Small intestine (tissue), 7 donors: Measurements from ENCODE around the gene RHOT2. TPM values are rescaled to one million over a fixed set of nuclear protein-coding genes. Genes with fewer than 3 reads are reported as not detected.

ENCODE experiments used
- DNase-seq, 2 donors: peaks; one replicate each; pipeline versions ENCODE4 v3.0.0 to v3.0.0-alpha.2; 2013
- FAIRE-seq: peaks from 2 replicates; lab custom pipeline; 2012; peaks lifted over from hg19 to GRCh38; lab: Jason Lieb, UNC
- H3K27ac ChIP-seq, 3 donors: one replicate each; pipeline ENCODE4 v1.5.1; 2013; ENCODE audit warnings: low read length in 2 of 3, mild to moderate bottlenecking in 2 of 3, control low read depth in 1 of 3, inconsistent platforms in 1 of 3, low read depth in 1 of 3, moderate library complexity in 1 of 3
- H3K27me3 ChIP-seq, 3 donors: one replicate each; pipeline ENCODE4 v1.6.1; 2013; ENCODE audit warnings: low read length in 3 of 3, inconsistent platforms in 1 of 3; ENCODE audit not compliant: control insufficient read depth in 3 of 3, insufficient read depth in 3 of 3
- H3K36me3 ChIP-seq, 3 donors: one replicate each; pipeline ENCODE4 v1.6.1; 2013; ENCODE audit warnings: low read length in 3 of 3, inconsistent platforms in 1 of 3, low read depth in 1 of 3, mild to moderate bottlenecking in 1 of 3, moderate library complexity in 1 of 3; ENCODE audit not compliant: control insufficient read depth in 3 of 3, insufficient read depth in 2 of 3
- H3K4me1 ChIP-seq, 3 donors: one replicate each; pipeline ENCODE4 v1.6.1; 2013; ENCODE audit warnings: low read length in 2 of 3, inconsistent platforms in 1 of 3, low read depth in 1 of 3, mild to moderate bottlenecking in 1 of 3, moderate library complexity in 1 of 3; ENCODE audit not compliant: control insufficient read depth in 3 of 3, insufficient read depth in 2 of 3
- H3K4me3 ChIP-seq, 3 donors: one replicate each; pipeline ENCODE4 v1.5.1; 2013; ENCODE audit warnings: low read length in 3 of 3, control low read depth in 1 of 3, inconsistent platforms in 1 of 3, low read depth in 1 of 3, mild to moderate bottlenecking in 1 of 3, moderate library complexity in 1 of 3
- H3K9me3 ChIP-seq, 2 donors: one replicate each; pipeline ENCODE4 v1.6.1; 2013; ENCODE audit warnings: low read depth in 1 of 2, low read length in 1 of 2; ENCODE audit not compliant: control insufficient read depth in 2 of 2, insufficient read depth in 1 of 2
- WGBS, 3 donors: extraction: QIAGEN DNeasy Blood & Tissue Kit; methylation state at CpG; one replicate each; pipeline ENCODE4 v1.1.7; 2013; 5-methylcytosine and 5-hydroxymethylcytosine counted together
- polyA plus RNA-seq, 4 donors: library from polyadenylated mRNA; stranded (reverse) in 3 of 4; unstranded in 1 of 4; fragments of 200-250 nt in 3 of 4; fragments of 120-200 nt in 1 of 4; gene quantifications; one replicate each; pipeline versions ENCODE4 v1.2.1 to v1.2.3, GENCODE V29; 2013
- donor health status: healthy with polysubstance abuse.
- donor health status: control.
- donor health status: control.
- donor health status: Bipolar disorder and iron deficiency.
- donor health status: healthy.

The RHOT2 gene
- polyA plus RNA-seq, 4 donors, result 89.3 to 207 (median 159) TPM

DNA sequence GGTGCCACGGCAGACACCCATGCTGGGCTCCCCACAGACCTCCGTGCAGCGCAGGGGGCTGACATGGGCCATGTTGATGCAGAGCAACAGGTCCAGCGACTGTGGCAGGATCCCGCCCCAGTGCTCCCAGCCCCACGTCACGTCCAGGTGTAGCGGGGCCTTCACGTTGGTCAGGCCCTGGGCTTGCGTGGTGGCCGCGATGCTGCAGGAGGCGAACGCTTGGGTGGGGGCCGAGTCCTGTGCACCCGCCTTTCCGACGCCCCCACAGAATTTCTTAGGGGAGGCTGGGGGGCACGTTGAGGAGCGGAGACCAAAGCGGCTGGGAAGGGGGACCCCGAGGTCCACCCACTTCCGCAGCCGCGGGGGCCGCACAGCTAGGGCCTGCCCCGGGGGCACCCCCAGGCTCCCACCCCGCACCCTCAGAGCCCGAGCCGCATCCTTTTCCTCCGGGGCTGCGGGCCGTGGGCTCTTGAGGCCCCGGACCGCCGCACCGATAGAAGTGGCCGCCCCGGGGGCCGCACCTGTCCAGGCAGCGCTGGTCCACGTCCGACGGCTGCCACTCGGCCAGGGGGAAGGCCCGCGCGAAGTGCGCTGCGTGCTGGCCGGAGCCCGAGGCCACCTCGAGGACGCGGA is 32.2 kb upstream of the RHOT2 start:
- Histone ChIP-seq H3K27ac (peak overlapping the region; percentile 52 to 98 (median 96)), H3K4me3 (peak overlapping the region; percentile 51 to 74 (median 72)), H3K36me3 (peaks cover 0 to 22% (median 0%) of the 10 kb centered on the region in 3 donors), H3K4me1 (peaks cover 0 to 33% (median 3%) of the 10 kb centered on the region in 3 donors), H3K27me3 (no peaks in the 10 kb centered on the region), H3K9me3 (no peaks in the 10 kb centered on the region)
- DNase-seq (peak in 1 of 2 donors; percentile 38), FAIRE-seq (no peak)
- WGBS, 3 donors, result 2 to 4% (median 2%) methylated on average over 39 to 55 of the region's 55 CpGs

DNA sequence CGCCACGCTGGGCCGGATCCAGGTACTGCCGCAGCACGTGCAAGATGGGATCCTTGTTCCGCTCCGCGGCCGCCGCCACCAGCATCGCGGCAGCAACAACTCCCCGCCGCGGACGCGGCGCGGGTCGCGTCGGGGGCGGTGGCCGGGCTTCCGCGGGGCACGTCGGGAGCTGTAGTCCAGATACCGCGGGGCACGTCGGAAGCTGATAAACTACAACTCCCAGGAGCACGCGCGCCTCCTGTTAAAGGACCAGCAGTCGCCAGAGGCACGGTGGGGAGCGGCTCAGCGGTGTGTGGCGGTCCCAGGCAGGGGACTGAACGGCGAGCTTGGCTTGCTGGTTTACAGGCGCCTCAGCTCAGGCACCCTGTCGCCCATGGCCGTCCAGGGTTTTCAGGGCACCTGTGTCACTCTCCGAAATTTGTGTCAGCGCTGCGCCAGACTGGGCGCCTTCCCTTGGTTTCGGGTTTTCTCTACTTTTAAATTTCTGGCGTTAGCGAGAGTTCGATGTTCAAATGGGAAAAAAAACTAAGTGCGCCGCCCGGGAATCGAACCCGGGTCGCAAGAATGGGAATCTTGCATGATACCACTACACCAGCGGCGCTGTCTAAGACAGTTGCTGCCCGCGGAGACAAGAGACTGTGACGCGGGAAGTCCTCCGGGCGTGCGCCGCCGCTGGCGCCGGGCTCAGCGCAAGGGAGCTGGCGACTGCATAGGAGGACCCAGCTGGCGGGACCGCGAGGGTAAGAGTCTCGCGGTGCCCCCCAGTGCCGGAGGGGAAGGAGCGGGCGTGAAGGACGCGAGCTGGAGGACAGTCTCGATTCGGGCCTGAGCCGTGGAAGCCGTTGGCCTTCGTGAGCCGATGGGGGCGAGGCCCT is 31.5 kb upstream of the RHOT2 start, which contains the start of gene METTL26:
METTL26 (minus strand) TSS at position 100 of the 875 bp plus-strand sequence; CDS start at position 85, 15 bp downstream.
- H3K4me1 ChIP-seq, result peaks cover 0 to 30% (median 0%) of the 10 kb centered on the region in 3 donors
- H3K4me3 ChIP-seq, result peak within 1 kb of the TSS; percentile 51 to 74 (median 72)
- peak; percentile 96 for DNase-seq
- peaks cover 0 to 22% (median 0%) of the 10 kb centered on the region in 3 donors for H3K36me3 ChIP-seq
- 0% methylated on average over 76 to 91 of the region's 91 CpGs for whole genome bisulfite sequencing, 3 donors
- peak within 1 kb of the TSS; percentile 96 to 98 (median 96) for H3K27ac ChIP-seq
- H3K27me3 ChIP-seq, result no peaks in the 10 kb centered on the region
- H3K9me3 ChIP-seq, result no peaks in the 10 kb centered on the region
- no peak for FAIRE-seq

DNA sequence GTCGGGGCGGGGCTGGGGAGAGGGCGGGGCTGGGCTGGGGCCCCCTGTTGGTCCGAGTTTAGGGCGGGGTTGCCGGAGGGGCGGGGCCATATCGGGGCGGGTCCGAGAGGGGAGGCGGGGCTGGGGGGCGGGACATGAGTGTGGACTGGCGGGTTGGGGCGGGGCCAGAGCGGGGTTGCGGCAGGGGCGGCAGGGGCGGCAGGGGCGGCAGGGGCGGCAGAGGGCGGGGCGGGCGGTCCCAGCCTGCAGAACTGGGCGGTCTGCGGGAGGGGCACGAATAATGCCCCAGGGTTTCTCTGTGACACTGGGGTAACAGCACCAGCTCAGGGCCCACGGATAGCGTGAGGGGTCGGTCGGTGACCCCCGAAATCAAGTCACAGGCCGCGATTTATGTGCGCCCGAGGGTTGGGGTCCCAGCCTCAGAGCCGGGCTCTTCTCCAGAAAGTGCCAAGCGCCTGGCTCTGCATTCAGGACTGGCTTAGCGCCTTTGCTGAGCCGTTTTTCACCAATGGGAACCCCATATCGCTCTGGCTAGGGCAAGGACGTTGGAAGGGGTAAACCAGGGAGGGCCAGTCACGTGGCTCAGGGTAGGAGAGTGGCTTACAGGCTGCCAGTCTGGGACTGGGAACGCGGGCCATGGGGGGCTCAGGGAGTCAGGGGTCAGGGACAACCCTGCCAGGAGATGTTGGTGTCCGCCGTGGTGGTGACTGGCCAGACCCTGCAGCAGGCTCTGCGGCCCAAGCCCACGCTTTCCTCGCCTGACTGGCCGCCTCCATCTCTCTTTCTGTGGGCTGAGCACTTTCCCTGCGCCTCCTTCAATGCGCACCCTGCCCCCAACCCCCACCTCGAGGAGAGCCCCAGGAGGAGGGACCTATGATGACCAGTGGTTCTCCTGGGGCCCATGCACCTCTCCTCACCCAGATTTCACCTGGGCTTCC is 30.6 kb upstream of the RHOT2 start:
- no peaks in the 10 kb centered on the region for H3K9me3 ChIP-seq
- peak overlapping the region in 2 of 3 donors; percentile 96 to 98 for H3K27ac ChIP-seq
- DNase-seq, result peak; percentile 50 to 89
- FAIRE-seq, result no peak
- H3K36me3 ChIP-seq, result peaks cover 0 to 21% (median 0%) of the 10 kb centered on the region in 3 donors
- WGBS, 3 donors, result 14 to 16% (median 15%) methylated on average over 32 to 53 of the region's 53 CpGs
- peak overlapping the region; percentile 29 to 74 (median 72) for H3K4me3 ChIP-seq
- no peaks in the 10 kb centered on the region for H3K27me3 ChIP-seq
- H3K4me1 ChIP-seq, result peaks cover 0 to 30% (median 0%) of the 10 kb centered on the region in 3 donors

DNA sequence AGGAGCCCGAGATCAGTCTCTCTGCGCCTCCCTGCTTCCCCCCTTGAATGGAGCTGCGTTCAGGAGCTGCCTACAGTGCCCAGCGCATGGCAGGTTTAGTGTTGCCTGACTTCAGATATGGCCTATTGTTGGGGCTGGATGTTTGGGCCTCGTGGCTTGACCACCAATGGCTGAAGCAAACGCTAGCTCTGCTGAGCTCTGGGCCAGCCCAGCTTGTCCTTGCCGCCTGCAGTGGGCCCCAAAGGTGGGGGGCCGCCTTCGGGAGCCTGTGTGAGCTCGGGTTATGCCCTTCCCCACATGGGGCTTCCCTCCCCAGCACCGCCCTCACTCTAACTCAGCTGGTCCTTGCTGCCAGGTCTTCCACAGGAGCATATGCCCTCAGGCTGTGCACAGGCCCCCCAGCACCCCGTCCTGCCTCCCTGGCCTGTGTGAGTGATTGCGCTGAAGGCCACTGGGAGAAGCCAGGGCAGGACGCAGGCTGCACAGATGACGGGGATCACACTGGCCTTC is 29.8 kb upstream of the RHOT2 start:
- Histone ChIP-seq H3K4me1 (peaks cover 0 to 37% (median 0%) of the 10 kb centered on the region in 3 donors), H3K27me3 (no peaks in the 10 kb centered on the region), H3K9me3 (no peaks in the 10 kb centered on the region), H3K36me3 (peaks cover 0 to 20% (median 0%) of the 10 kb centered on the region in 3 donors), H3K27ac (no peak overlapping the region), H3K4me3 (no peak overlapping the region)
- FAIRE-seq, result no peak
- no peak for DNase-seq
- 83 to 88% (median 86%) methylated on average over 13 to 15 of the region's 15 CpGs for WGBS, 3 donors

DNA sequence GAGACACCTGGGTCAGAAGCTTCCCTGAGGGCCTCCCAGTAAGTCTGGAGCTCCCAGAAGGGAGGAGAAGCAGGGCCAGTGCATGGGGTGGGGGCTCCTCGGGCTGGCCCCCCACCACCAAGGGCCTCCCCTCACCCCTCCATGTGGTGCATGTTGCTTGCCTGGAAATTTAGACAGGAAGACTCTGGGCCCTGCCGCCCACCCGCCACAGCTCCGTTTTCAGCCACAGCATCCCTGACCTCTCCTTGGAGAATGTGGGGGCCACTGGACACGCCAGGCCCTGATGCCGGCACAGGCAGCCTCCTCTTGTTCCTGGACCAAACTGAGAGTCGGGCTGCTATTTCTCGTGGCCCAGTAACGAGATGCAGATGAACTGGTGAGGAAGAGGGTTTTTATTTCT is 29.1 kb upstream of the RHOT2 start:
- 83 to 85% (median 85%) methylated on average over 9 of the region's 9 CpGs for WGBS, 3 donors
- no peaks in the 10 kb centered on the region for H3K27me3 ChIP-seq
- H3K9me3 ChIP-seq, result no peaks in the 10 kb centered on the region
- DNase-seq (no peak), FAIRE-seq (no peak)
- peaks cover 0 to 40% (median 0%) of the 10 kb centered on the region in 3 donors for H3K4me1 ChIP-seq
- H3K27ac ChIP-seq, result no peak overlapping the region
- peaks cover 0 to 23% (median 0%) of the 10 kb centered on the region in 3 donors for H3K36me3 ChIP-seq
- no peak overlapping the region for H3K4me3 ChIP-seq

DNA sequence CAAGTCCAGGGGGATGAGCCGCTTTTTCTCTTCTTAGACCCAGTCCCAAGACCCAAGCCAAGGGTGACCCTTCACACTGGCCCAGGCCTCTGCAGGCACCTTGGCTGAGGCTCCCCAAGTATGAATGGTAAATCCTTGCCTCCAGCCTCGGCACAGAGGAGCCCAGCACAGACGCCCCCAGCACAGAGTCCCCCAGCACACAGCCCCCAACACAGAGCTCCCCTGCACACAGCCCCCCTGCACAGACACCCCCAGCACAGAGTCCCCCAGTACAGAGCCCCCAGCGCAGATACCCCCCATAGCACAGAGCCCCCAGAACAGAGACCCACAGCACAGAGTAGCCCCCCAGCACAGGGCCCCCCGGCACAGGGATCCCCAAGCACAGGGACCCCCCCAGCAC is 27.3 kb upstream of the RHOT2 start:
- Histone ChIP-seq H3K36me3 (peaks cover 0 to 29% (median 0%) of the 10 kb centered on the region in 3 donors), H3K9me3 (no peaks in the 10 kb centered on the region), H3K27me3 (no peaks in the 10 kb centered on the region), H3K4me1 (peaks cover 0 to 44% (median 4%) of the 10 kb centered on the region in 3 donors), H3K4me3 (peak overlapping the region in 2 of 3 donors; percentile 69 to 97), H3K27ac (peak overlapping the region in 1 of 3 donors; percentile 89)
- FAIRE-seq, result no peak
- no peak for DNase-seq
- 80 to 93% (median 88%) methylated on average over 4 to 5 of the region's 5 CpGs for WGBS, 3 donors

DNA sequence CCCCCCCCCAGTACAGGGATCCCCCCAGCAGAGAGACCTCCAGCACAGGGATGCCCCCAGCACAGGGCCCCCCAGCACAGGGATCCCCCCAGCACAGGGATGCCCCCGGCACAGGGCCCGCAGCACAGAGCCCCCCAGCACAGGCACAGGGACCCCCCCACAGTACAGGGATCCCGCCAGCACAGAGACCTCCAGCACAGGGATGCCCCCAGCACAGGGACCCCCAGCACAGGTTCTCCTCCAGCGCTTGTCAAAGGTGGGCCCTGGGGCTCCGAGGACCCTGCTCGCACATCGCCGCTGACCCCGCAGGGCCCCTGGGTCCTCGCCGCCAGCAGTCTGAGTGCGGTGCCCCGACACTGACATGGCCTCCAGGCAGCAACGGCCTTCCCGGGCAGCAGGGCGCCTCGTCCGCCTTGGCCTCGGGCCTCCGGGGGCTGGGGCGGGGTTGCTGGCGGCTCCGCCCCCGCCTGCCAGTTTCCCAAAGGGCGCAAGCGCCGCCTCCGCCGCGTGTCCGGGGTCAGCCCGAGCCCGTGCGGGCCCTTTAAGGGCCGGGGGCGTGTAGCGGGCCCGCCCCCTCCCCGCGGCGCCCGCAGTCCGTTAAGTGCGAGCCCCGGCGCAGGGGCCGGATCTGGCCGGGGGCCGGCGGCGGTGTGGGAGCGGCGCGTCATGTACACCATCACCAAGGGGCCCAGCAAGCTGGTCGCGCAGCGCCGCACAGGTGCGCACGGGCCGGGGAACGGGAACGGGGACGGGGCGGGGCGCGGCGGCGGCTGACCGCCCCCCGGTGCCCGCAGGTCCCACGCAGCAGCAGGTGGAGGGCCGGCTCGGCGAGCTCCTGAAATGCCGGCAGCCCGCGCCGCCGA is 26.4 kb upstream of the RHOT2 start, which contains the start of gene MCRIP2:
MCRIP2 (plus strand) TSS at position 503 of the 863 bp plus-strand sequence; CDS start at position 667, 164 bp downstream.
- FAIRE-seq, result no peak
- peak; percentile 87 to 94 for DNase-seq
- Histone ChIP-seq H3K36me3 (peaks cover 0 to 38% (median 0%) of the 10 kb centered on the region in 3 donors), H3K27me3 (no peaks in the 10 kb centered on the region), H3K4me1 (peaks cover 0 to 52% (median 5%) of the 10 kb centered on the region in 3 donors), H3K27ac (peak within 1 kb of the TSS; percentile 88 to 91 (median 91)), H3K9me3 (no peaks in the 10 kb centered on the region), H3K4me3 (peak within 1 kb of the TSS; percentile 69 to 97 (median 94))
- 1 to 3% (median 1%) methylated on average over 60 to 81 of the region's 81 CpGs for WGBS, 3 donors
